Left ventricle myocardium inferior (tissue), 1 donor: ENCODE results near the gene FJX1. TPM values are rescaled to one million over a fixed set of nuclear protein-coding genes. Genes with fewer than 3 reads are reported as not detected.

Experiments
- DNase-seq: peaks from one replicate; pipeline ENCODE4 v3.0.0-alpha.2; 2020
- H3K27ac ChIP-seq: fragments of 200-600 bp; replicated peaks from 2 replicates; pipeline ENCODE4 v1.8.0; 2021
- H3K27me3 ChIP-seq: fragments of 200-600 bp; 2 replicates; pipeline ENCODE4 v1.8.0; 2021; ENCODE audit warnings: low read depth
- H3K36me3 ChIP-seq: fragments of 200-600 bp; 2 replicates; pipeline ENCODE4 v1.8.0; 2021
- H3K4me1 ChIP-seq: fragments of 200-600 bp; 2 replicates; pipeline ENCODE4 v1.8.0; 2021
- H3K4me3 ChIP-seq: fragments of 200-600 bp; 2 replicates; pipeline ENCODE4 v1.8.0; 2021; ENCODE audit warnings: mild to moderate bottlenecking, moderate library complexity
- H3K9me3 ChIP-seq: fragments of 200-600 bp; replicated peaks from 2 replicates; pipeline ENCODE4 v1.8.0; 2021
- CTCF ChIP-seq: fragments of 200-600 bp; IDR thresholded peaks from 2 replicates; pipeline ENCODE4 v1.8.0; 2021; ENCODE audit warnings: antibody characterized with exemption, mild to moderate bottlenecking, borderline replicate concordance
- intact Hi-C: fragments of 100-400 bp; cut with micrococcal nuclease; formaldehyde crosslinking; loops from one replicate; pipeline ENCODE4 v1.11.0; 2022
- total RNA-seq: library from RNA; stranded (reverse); fragmentation: NEBNext Ultra II Directional; extraction: Animal tissue kit (Norgen Biotek cat#: 25700); gene quantifications from one replicate; pipeline ENCODE4 v1.2.1, GENCODE V29; 2021
- donor health status: DM: no; HTN: yes; CAD: no; lungs with severe emphysema.

Gene FJX1
- total RNA-seq, 1 donor from 2014 or later: 0.88 TPM

- TF ChIP-seq CTCF: no peak
These were observed 14.0 kb downstream of the FJX1 start for GRCh38 chr11:35632301-35632700.

GRCh38 chr11:35633827-35634423 lies 15.7 kb downstream of the FJX1 start:
- H3K27ac ChIP-seq: no peak overlapping the region
- no peaks in the 10 kb centered on the region for H3K36me3 ChIP-seq
- no peak for TF ChIP-seq CTCF
- H3K27me3 ChIP-seq: peaks cover 78% of the 10 kb centered on the region
- H3K4me1 ChIP-seq: no peaks in the 10 kb centered on the region
- intact Hi-C loops: no loop called here
- DNase-seq: no peak
- no peaks in the 10 kb centered on the region for H3K9me3 ChIP-seq
- no peak overlapping the region for H3K4me3 ChIP-seq

More at GRCh38 chr11:35632301-35632700, 14.0 kb downstream of the FJX1 start:
- no peaks in the 10 kb centered on the region for H3K36me3 ChIP-seq
- H3K9me3 ChIP-seq: no peaks in the 10 kb centered on the region
- H3K4me3 ChIP-seq: no peak overlapping the region
- H3K27ac ChIP-seq: no peak overlapping the region
- H3K27me3 ChIP-seq: peaks cover 81% of the 10 kb centered on the region
- intact Hi-C loops: no loop called here
- H3K4me1 ChIP-seq: no peaks in the 10 kb centered on the region
- no peak for DNase-seq

- no peaks in the 10 kb centered on the region for H3K36me3 ChIP-seq
- no peak overlapping the region for H3K27ac ChIP-seq
- no peak for TF ChIP-seq CTCF
- no peaks in the 10 kb centered on the region for H3K9me3 ChIP-seq
- no peak overlapping the region for H3K4me3 ChIP-seq
- intact Hi-C loops: no loop called here
- H3K27me3 ChIP-seq: peaks cover 58% of the 10 kb centered on the region
- DNase-seq: no peak
- H3K4me1 ChIP-seq: no peaks in the 10 kb centered on the region
These were observed 17.7 kb downstream of the FJX1 start for GRCh38 chr11:35635933-35636332.

GRCh38 chr11:35639591-35640179 lies 21.4 kb downstream of the FJX1 start:
- H3K4me3 ChIP-seq: no peak overlapping the region
- no peaks in the 10 kb centered on the region for H3K36me3 ChIP-seq
- DNase-seq: no peak
- TF ChIP-seq CTCF: no peak
- intact Hi-C loops: no loop called here
- no peak overlapping the region for H3K27ac ChIP-seq
- H3K9me3 ChIP-seq: no peaks in the 10 kb centered on the region
- H3K4me1 ChIP-seq: no peaks in the 10 kb centered on the region
- H3K27me3 ChIP-seq: peaks cover 21% of the 10 kb centered on the region

- H3K27ac ChIP-seq: no peak overlapping the region
- no peak for DNase-seq
- peaks cover 5% of the 10 kb centered on the region for H3K27me3 ChIP-seq
- intact Hi-C loops: no loop called here
- no peaks in the 10 kb centered on the region for H3K36me3 ChIP-seq
- TF ChIP-seq CTCF: no peak
- H3K4me3 ChIP-seq: no peak overlapping the region
- no peaks in the 10 kb centered on the region for H3K9me3 ChIP-seq
- H3K4me1 ChIP-seq: no peaks in the 10 kb centered on the region
These were observed 23.1 kb downstream of the FJX1 start for GRCh38 chr11:35641171-35641897.
